Fibroblast of upper back skin (primary cell): ENCODE data around the gene C12orf57.
"Not testable (repeated sequence)": the region's sequence is repeated elsewhere in the genome, so short reads cannot be mapped to it uniquely, and the experiment has no call there.

Experiments
- DNase-seq: peaks from one replicate; pipeline ENCODE4 v3.0.0-alpha.2; 2013

C12orf57 gene

DNA sequence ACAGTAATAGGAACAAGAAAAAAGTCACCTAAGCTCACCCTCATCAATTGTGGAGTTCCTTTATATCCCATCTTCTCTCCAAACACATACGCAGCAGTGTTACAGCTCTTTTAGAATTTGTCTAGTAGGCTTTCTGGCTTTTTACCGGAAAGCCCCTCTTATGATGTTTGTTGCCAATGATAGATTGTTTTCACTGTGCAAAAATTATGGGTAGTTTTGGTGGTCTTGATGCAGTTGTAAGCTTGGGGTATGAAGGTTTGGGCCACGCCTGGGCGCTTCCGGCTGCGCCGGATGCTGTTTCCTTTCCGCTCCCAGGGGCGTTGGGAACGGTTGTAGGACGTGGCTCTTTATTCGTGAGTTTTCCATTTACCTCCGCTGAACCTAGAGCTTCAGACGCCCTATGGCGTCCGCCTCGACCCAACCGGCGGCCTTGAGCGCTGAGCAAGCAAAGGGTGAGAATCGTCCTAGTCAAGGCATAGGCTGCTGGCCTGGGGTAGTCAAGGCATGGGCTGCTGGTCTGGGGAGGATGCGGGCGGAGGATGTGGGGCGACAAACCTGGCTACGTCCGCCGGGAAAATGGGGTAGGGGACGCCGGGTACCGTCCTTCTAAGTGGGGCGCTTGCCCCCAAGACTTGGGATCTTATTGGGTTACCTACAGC lies at the start of gene C12orf57, which contains the start of gene RNU7-1:
TSS of gene C12orf57 (plus strand) at position 301 of the 659 bp plus-strand sequence. CDS start at position 401, 100 bp downstream.
TSS of gene RNU7-1 (plus strand) at position 95 of the 659 bp plus-strand sequence.
- peak; percentile 96 for DNase-seq

DNA sequence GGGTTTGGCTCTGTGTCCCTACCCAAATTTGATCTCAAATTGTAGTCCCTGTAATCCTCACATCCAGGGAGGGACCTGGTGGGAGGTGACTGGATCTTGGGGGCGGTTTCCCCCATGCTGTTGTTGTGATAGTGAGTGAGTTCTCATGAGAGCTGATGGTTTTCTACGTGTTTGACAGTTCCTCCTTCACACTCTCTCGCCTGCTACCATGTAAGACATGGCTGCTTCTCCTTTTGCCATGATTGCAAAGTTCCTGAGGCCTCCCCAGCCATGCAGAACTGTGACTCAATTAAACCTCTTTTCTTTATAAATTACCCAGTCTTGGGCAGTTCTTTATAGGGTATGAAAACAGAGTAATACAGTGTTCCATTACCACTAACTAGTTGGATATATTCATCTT lies 49.5 kb upstream of the C12orf57 start:
- no peak for DNase-seq

GRCh38 chr12:6896846-6897435 lies 46.9 kb upstream of the C12orf57 start:
- no peak for DNase-seq

GRCh38 chr12:6899427-6899826 lies 44.4 kb upstream of the C12orf57 start:
- no peak for DNase-seq

GRCh38 chr12:6899837-6900519 lies 43.8 kb upstream of the C12orf57 start:
- peak; percentile 12 for DNase-seq

DNA sequence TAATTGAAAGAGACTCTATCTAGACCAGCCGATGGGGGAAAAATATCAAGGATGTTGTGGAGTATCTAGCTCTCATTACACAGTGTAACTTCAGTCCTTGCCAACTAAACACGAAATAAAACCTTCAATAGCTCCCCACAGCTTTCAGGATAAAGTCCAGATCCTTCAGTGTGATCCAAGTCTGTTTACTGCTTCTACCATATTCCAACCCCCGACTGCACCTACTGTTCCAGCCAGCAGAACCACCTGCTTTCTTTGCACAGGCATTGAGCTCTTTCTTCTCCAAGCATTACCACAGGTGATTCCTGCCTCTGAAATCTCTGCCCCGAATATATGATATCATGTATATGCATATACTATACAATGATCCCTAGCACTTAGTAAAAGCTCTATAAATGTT lies 41.4 kb upstream of the C12orf57 start:
- no peak for DNase-seq

DNA sequence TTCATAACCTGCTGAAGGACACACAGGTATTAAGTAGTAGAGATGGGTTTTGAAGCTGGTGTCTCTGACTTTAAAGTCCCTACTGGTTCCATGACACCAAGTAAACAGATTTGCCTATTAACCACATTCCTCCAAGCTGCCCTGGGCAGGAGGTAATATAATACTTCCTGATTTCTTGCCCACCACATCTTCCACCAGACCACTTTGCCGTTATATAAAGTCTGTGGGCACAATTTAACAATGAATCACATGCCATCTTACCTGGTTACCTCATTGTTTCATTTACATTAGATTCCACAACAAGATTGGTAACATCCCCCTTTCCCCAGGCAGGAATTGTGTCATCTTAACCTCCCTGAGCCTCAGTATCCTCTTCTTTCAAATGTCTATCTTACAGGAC lies 40.1 kb upstream of the C12orf57 start:
- no peak for DNase-seq

DNA sequence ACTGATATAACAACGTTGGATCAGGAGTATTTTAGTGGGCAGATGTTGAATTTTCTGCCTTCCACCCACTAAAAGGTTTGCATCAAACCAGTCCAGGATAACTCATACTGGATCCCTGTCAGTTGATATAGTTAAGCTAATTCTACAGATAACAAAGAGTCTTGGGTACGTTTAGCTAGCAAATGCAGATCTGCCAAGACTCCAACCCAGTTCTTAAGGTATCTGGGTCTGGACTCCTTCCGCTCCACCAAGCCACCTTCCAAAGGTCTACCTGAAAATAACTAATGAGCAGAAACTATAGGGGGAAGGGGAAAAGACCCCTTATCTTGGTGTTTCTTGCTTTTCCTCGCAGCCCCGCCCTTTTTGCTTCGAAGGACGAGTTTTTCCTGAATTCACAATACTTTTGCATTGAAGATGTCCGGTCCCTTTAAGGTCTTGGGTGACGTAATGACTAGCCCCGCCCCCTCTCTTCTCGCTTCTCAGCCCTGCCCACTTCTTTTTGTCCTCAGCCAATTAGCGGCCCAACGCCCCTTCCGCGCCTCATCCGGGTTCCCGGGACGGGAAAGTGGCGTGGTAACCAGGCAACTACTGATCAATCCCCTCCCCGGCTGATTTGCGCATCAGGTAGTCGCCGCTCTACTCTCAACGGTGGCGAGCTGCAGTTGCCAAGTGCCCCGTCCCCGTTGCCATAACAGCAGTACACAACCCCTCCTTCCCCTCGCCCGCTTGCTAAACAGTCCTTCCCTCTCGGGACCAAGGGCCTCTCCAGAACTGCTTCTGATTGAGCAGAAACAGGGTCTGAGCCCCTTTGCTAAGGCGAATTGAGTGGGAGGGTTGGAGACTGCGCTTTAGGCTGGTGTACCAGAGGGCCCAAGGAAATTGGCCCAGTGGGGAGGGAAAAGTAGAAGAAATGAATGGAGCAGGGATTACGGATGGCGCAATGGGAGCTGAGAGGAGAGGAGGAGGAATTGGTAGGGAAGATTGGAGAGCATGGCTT lies 39.2 kb upstream of the C12orf57 start, which contains the start of gene LRRC23:
TSS of gene LRRC23 (plus strand) at position 543 of the 997 bp plus-strand sequence. CDS start 812 bp downstream, outside the sequence.
- peak; percentile 96 for DNase-seq

DNA sequence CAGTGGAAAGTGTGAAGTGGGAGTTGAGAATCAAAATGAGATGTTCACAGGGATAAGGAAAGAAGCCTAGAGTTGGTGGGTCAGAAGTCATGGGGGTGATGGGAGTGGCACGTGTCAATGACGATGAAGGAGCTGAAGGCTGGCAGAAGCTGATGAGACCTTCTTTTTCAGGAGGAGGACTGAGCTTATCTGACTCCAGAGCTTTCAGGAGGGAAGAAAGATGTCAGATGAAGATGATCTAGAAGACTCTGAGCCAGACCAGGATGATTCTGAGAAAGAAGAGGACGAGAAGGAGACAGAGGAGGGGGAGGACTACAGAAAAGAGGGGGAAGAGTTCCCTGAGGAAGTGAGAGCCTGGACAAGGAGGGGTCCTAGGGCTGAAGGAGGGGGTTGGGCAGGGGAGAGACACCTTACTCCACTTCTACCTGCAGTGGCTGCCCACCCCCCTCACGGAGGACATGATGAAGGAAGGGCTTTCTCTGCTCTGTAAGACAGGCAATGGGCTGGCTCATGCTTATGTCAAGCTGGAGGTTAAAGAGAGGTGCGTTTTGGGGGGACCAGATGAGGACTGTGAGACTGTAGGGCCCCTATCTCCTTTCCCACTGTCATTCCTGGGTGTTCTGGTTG lies 38.3 kb upstream of the C12orf57 start:
- no peak for DNase-seq

DNA sequence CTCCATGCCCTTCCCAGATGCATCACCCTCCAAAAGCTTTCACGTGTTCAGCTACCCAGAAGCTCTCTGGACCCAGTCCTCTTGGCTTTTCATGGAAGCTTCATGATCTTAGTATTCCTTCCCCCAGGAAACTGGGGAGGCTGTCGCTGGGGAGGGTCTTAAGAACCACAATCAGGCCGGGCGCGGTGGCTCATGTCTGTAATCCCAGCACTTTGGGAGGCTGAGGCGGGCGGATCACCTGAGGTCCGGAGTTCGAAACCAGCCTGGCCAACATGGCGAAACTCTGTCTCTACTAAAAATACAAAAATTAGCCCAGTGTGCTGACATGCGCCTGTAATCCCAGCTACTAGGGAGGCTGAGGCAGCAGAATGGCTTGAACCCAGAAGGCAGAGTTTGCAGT lies 35.7 kb upstream of the C12orf57 start:
- DNase-seq, result not testable (repeated sequence)

GRCh38 chr12:6909421-6910145 lies 34.2 kb upstream of the C12orf57 start:
- no peak for DNase-seq

DNA sequence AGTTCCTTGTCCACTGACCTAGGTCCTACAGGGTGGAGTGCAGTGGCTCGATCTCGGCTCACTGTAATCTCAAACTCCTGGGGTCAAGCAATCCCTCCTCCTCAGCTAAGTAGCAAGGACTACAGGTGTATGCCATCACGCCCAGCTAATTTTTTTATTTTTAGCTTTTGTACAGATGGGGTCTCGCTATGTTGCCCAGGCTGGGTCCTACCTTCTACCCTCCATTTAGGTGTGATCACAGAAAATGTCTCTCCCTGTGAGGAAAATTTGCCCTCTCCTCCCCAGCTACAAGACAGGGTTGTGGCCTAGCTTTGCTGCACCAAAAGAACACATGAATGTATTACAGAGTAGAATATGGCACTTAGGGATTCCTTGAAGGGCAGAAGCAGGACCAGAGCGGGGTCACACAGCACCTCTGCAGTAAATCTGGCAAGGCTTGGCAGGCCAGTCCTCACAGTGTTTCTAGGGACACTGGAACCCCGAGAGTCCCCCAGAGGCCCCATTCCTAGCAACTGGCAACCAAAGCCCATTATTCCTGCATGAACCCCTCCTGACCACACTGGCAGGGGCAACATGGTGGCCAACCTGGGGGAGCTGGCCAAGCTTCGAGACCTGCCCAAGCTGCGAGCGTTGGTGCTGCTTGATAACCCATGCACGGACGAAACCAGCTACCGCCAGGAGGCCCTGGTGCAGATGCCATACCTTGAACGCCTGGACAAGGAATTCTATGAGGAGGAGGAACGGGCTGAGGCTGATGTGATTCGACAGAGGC lies 31.5 kb upstream of the C12orf57 start:
- no peak for DNase-seq

DNA sequence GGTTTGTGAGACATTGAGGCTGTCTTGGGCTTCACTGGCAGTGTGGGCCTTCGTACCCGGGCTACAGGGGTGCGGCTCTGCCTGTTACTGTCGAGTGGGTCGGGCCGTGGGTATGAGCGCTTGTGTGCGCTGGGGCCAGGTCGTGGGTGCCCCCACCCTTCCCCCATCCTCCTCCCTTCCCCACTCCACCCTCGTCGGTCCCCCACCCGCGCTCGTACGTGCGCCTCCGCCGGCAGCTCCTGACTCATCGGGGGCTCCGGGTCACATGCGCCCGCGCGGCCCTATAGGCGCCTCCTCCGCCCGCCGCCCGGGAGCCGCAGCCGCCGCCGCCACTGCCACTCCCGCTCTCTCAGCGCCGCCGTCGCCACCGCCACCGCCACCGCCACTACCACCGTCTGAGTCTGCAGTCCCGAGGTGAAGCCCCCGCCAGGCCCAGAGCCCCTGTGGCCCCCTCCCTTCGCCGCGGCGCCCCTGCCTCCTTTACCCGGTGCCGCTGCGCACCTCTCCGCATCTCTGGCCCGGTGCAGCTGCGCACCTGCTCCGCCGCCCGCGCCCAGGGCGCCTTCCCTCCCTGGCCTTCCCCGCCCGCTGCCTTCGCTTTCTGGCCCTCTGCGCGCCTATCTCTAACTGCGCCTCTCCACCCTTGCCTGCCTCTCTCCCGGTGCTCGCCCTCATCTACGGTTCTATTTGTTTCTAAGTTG lies 29.4 kb upstream of the C12orf57 start, which contains the start of gene ENO2:
TSS of gene ENO2 (plus strand) at position 335 of the 701 bp plus-strand sequence. CDS start 1,253 bp downstream, outside the sequence.
- DNase-seq, result peak; percentile 67

GRCh38 chr12:6914947-6915788 lies 28.7 kb upstream of the C12orf57 start:
- peak; percentile 20 for DNase-seq

DNA sequence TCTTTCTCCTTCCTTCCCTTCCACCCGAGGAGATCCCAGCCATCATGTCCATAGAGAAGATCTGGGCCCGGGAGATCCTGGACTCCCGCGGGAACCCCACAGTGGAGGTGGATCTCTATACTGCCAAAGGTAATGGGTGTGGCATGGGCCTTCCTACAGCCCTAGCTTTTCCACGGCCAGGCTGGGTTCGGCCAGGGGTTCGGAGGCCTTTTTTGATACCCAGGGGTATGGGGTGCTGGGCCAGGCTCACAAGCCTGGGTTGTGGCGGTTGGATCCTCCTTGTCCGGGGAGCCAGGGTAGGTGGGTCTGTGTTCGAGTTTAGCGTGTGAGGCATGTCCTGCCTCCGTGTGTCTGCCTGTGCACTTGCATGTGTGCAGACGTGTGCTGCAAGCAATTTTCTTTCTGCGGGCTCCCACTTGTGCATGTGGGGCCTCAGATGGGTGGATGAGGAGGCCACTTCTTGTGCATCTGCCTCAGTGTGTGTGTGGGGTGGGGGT lies 28.0 kb upstream of the C12orf57 start:
- no peak for DNase-seq

- no peak for DNase-seq
Observed at GRCh38 chr12:6916426-6917200, 27.2 kb upstream of the C12orf57 start.

- DNase-seq, result peak; percentile 54
Observed at GRCh38 chr12:6917491-6918231, 26.2 kb upstream of the C12orf57 start.
